ENCODE results near the gene ARPC1A.
"Not testable (repeated sequence)": the region's sequence is repeated elsewhere in the genome, so short reads cannot be mapped to it uniquely, and the experiment has no call there.

Gene ARPC1A

DNA sequence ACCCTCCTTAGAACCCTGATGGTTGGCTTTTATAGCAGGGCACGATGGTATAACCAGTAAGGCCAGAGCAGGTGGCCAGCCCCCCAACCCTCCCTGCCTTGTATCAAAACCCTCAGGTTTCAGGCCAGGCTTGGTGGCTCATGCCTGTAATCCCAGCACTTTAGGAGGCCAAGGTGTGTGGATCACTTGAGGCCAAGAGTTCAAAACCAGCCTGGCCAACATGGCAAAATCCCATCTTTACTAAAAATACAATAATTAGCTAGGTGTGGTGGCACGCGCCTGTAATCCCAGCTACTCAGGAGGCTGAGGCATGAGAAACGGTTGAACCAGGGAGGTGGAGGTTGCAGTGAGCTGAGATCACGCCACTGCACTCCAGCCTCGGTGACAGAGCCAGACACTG, 3.0 kb upstream of the ARPC1A start:
- not testable (repeated sequence) for DNase-seq

- no peak for DNase-seq
Observed at GRCh38 chr7:99324559-99324958, 1.1 kb upstream of the ARPC1A start.

DNA sequence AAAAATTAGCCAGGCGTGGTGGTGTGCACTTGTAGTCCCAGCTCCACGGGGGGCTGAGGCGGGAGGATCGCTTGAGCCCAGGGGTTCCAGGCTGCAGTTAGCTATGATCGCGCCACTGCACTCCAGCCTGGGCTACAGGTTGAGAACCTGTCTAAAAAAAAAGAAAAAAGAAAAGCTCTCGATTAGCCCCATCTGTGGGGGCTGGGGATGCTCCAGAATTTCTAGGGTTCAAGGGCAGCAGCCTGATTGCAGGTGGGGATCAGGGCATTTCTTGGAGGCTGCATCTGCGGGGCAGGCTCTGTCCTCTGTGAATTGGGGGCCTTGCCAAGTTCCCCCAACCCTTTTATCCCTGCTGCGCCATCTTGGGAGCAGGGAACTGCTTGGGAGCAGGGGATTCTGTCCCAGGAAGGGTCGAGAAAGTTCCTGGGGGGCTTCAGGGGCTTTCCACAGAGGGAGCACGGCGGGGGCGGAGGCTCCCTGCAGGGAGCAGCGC, 651 bp upstream of the ARPC1A start:
- DNase-seq: no peak

GRCh38 chr7:99326408-99326782, 697 bp downstream of the ARPC1A start:
- DNase-seq: no peak

GRCh38 chr7:99330314-99330961, 4.7 kb downstream of the ARPC1A start:
- DNase-seq: not testable (repeated sequence)

- no peak for DNase-seq
Observed at GRCh38 chr7:99331002-99331401, 5.3 kb downstream of the ARPC1A start.

DNA sequence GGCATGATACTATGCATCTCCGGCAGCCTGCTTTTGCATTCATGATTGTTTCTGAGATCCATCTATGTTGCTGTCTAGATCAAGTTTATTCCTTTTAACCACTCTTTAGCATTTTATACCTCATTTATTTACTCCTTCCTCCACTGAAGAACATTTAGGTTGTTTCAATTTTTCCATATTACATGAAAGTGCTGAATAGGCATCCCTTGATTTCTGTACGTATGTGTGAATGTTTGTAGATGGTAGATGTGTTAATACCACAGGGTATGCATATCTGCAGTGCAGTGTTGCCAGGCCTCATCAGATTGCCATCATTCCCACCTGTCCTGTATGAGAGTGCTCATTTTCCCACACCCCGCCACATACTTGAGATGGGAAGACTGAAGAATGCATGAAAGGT, 13.9 kb downstream of the ARPC1A start:
- no peak for DNase-seq

- DNase-seq: no peak
Observed at GRCh38 chr7:99340659-99341058, 15.0 kb downstream of the ARPC1A start.

DNA sequence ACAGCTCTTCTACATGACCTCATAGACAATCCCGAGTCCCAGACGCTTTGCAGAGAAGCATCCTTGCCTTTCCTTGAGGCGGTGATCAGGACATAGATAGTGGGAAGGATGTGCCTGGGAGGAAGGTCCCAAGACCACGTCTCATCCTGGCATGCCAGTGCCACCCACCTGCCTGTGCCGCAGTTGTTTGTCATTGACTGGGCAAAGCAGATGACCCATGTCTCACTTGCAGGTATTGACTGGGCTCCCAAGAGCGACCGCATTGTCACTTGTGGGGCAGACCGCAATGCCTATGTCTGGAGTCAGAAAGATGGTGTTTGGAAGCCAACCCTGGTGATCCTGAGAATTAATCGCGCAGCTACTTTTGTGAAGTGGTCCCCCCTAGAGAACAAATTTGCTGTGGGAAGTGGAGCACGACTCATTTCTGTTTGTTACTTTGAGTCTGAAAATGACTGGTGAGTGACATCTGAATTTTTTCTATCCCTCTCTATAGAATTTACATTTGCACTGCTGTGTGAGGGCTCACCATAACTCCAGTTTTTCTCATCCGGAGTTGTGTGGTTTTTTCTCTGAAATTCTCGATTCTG, 18.5 kb downstream of the ARPC1A start:
- no peak for DNase-seq

DNA sequence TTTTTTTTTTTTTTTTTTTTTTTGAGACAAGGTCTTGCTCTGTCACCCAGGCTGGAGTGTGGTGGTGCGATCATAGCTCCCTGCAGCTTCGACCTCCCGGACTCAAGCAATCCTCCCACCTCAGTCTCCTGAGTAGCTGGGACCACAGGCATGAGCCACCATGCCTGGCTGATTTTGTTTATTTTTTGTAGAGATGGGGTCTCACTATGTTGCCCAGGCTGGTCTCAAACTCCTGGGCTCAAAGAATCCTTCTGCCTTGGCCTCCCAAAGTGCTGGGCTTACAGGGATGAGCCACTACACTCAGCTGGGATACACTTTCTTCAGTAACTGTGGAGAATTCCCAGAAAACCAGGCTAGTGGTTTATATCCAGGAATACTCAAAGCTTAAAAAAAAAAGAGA, 24.9 kb downstream of the ARPC1A start:
- DNase-seq: not testable (repeated sequence)

GRCh38 chr7:99352247-99352646, 26.5 kb downstream of the ARPC1A start:
- no peak for DNase-seq

DNA sequence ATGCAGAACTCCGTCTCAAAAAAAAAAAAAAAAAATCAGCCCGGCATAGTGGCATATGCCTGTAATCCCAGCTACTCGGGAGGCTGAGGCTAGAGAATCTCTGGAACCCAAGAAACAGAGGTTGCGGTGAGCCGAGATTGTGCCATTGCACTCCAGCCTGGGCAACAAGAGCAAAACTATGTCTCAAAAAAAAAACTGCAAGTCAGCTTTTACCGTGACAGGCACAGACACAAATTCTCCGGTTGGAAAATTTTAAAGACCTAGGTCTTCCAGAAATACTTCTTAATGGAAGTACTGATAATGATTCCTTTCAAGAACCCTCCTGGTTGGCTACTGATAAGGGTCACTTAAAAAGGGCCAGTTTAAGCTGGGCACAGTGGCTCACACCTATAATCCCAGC, 29.4 kb downstream of the ARPC1A start:
- no peak for DNase-seq

GRCh38 chr7:99357701-99358490, 32.2 kb downstream of the ARPC1A start:
- no peak for DNase-seq

DNA sequence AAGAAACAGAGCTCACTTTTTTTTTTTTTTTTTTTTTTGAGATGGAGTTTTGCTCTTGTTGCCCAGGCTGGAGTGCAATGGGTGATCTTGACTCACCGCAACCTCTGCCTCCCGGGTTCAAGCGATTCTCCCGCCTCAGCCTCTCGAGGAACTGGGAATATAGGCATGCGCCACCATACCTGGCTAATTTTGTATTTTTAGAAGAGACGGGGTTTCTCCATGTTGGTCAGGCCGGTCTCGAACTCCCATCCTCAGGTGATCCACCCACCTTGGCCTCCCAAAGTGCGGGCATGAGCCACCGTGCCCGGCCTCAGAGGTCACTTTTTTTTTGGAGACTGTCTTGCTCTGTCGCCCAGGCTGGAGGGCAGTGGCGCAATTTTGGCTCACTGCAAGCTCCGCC, 32.8 kb downstream of the ARPC1A start:
- not testable (repeated sequence) for DNase-seq

GRCh38 chr7:99359465-99360154, 33.9 kb downstream of the ARPC1A start:
- no peak for DNase-seq

DNA sequence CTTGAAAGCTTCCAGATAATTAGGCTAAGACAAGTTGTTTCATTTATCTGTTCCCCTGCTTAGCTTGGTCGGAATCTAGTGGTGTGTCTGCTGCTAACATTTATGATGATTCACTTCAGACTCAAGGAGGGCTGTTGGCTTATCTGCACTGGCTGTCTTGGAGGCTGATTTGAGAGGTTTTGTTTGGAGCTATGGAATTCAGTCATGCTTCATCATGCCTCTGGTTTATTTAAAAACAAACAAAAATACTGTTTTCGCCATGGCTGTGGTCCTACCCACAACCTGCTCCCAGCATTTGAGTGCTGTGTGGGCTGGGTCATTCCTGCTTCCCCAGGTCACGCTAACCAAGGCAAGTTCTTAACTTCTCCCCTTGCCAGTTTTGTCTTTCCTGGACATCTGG, 37.1 kb downstream of the ARPC1A start:
- no peak for DNase-seq

DNA sequence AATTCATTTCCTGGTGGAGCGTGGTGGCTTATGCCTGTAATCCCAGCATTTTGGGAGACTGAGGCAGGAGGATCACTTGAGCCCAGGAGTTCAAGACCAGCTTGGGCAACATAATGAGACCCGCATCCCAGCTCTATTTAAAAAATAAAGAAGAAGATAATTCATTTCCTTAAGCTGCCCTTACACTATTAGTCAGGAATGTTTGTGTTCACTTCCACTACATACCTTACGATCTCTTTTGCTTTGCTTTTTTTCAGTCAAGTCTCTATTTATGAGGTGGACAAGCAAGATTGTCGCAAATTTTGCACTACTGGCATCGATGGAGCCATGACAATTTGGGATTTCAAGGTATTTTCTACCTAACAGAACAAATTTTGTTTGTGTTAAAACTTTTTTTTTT, 37.6 kb downstream of the ARPC1A start:
- DNase-seq: no peak

GRCh38 chr7:99365318-99366141, 39.8 kb downstream of the ARPC1A start:
- DNase-seq: no peak

DNA sequence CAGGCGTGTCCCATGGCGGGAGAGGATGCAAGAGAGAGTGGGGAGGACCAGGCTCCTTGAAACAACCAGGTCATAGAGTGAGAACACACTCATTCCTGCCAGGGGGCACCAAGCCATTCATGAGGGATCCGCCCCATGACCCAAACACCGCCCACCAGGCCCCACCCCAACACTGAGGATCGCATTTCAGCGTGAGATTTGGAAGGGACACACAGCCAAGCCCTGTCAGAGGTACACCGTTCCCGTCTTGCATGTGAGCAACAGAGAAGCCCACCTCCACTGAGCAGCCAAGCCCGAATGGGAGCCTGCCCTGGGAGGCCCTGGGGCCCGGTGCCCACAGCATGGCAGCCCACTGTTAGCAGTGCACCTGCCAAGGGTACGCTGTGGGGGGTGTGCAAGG, 40.9 kb downstream of the ARPC1A start:
- no peak for DNase-seq

- no peak for DNase-seq
Observed at GRCh38 chr7:99368750-99369389, 43.2 kb downstream of the ARPC1A start.

DNA sequence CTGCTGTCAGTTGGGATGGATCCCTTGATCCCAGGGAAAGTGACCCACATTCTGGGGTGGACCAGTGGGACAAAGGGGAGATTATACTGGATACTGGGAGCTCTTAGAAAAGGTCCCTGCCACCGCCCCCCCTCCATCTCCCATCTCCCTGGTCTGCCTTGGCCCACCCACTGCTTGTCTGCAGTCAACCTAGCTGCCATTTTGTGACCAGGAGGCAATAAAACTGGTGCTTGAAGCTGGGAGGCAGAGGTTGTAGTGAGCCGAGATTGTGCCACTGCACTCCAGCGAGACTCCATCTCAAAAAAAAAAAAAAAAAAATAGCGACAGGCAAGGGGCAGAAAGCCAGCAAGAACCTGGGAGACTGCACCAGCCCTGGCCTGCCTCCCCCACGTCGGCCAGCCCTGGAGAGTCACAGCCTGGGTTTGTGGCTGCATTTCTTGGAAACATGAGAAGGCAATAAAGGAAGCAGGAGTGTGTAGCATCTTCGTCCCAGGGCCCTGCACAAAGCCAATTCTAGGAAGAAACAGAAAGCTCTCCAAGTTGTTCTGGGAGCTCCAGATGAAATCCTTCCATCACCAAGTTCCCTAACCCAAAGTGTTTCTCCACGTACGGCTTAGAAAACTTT, 44.2 kb downstream of the ARPC1A start:
- no peak for DNase-seq

All from cortex of kidney (tissue), 1 donor.